H1 (cell line): ENCODE data around the gene ADARB2. TPM values are rescaled to one million over a fixed set of nuclear protein-coding genes. Genes with fewer than 3 reads are reported as not detected.

Experiments
- CTCF ChIA-PET: fragments of 300-600 bp; sonication (Branson Sonifier 250); formaldehyde crosslinking; loops from one replicate; lab custom pipeline; 2021; ENCODE audit not compliant: partially characterized antibody; lab: Charles Lee
- POLR2A ChIA-PET: fragments of 300-600 bp; sonication (Branson Sonifier 250); formaldehyde crosslinking; loops from one replicate; lab custom pipeline; 2021; ENCODE audit warnings: inconsistent platforms; ENCODE audit not compliant: partially characterized antibody; lab: Charles Lee
- DNase-seq, 2 experiments: peaks; one replicate each; pipeline versions ENCODE4 v3.0.0 to v3.0.0-alpha.2; 2010 to 2022; ENCODE audit warnings: low spot score in 2 of 2, low read depth in 1 of 2, mixed read lengths in 1 of 2
- FAIRE-seq: peaks from 2 replicates; lab custom pipeline; 2011; peaks lifted over from hg19 to GRCh38; lab: Jason Lieb, UNC
- H2AFZ ChIP-seq: 2 replicates; pipeline ENCODE4 v1.8.1; 2012; ENCODE audit warnings: low read length, inconsistent platforms
- H2AK5ac ChIP-seq: 2 replicates; pipeline ENCODE4 v1.6.1; 2013; ENCODE audit warnings: low read depth, low read length
- H2BK120ac ChIP-seq: replicated peaks from 2 replicates; pipeline ENCODE3; 2013; ENCODE audit warnings: low read depth, low read length, inconsistent platforms
- H2BK12ac ChIP-seq: 2 replicates; pipeline ENCODE4 v1.6.1; 2013; ENCODE audit warnings: low read depth, low read length
- H2BK15ac ChIP-seq: 2 replicates; pipeline ENCODE4 v1.6.1; 2013; ENCODE audit warnings: low read length
- H2BK20ac ChIP-seq: 2 replicates; pipeline ENCODE4 v1.6.1; 2013; ENCODE audit warnings: low read length
- H2BK5ac ChIP-seq: 2 replicates; pipeline ENCODE4 v1.6.1; 2013; ENCODE audit warnings: low read depth, low read length
- H3K14ac ChIP-seq: 2 replicates; pipeline ENCODE4 v1.6.1; 2013; ENCODE audit warnings: inconsistent platforms; ENCODE audit not compliant: insufficient read length
- H3K18ac ChIP-seq: 2 replicates; pipeline ENCODE4 v1.6.1; 2013; ENCODE audit warnings: low read length; ENCODE audit errors: extremely low read depth
- H3K23ac ChIP-seq: 2 replicates; pipeline ENCODE4 v1.6.1; 2013; ENCODE audit warnings: inconsistent platforms; ENCODE audit not compliant: insufficient read length
- H3K23me2 ChIP-seq: 2 replicates; pipeline ENCODE4 v1.6.1; 2013; ENCODE audit warnings: low read depth, low read length
- H3K27ac ChIP-seq: 2 replicates; pipeline ENCODE4 v1.6.1; 2011; ENCODE audit warnings: low read depth, low read length, inconsistent platforms
- H3K27me3 ChIP-seq, 4 experiments: replicated peaks in 1 of 4; 1 replicate in 1 of 4; 2 replicates in 3 of 4; pipeline versions ENCODE4 v1.6.1 to v1.8.1; 2011 to 2013; ENCODE audit warnings: low read length in 3 of 4, mild to moderate bottlenecking in 3 of 4, inconsistent platforms in 2 of 4, mixed read lengths in 2 of 4, moderate library complexity in 1 of 4; ENCODE audit not compliant: control insufficient read depth in 3 of 4, insufficient read depth in 3 of 4; ENCODE audit errors: extremely low read depth in 1 of 4
- H3K36me3 ChIP-seq, 4 experiments: 2 replicates each; pipeline versions ENCODE4 v1.6.1 to v1.8.1; 2011 to 2013; ENCODE audit warnings: mild to moderate bottlenecking in 4 of 4, low read length in 3 of 4, moderate library complexity in 2 of 4, control low read depth in 1 of 4, inconsistent platforms in 1 of 4; ENCODE audit not compliant: insufficient read depth in 4 of 4, control insufficient read depth in 2 of 4
- H3K4ac ChIP-seq: replicated peaks from 2 replicates; pipeline ENCODE3; 2013; ENCODE audit warnings: low read length, low read depth, mixed read lengths, inconsistent platforms; ENCODE audit not compliant: insufficient read length
- H3K4me1 ChIP-seq, 4 experiments: replicated peaks in 1 of 4; 1 replicate in 1 of 4; 2 replicates in 3 of 4; pipeline versions ENCODE4 v1.6.1 to v1.8.1; 2011 to 2013; ENCODE audit warnings: low read length in 3 of 4, inconsistent platforms in 2 of 4, mixed read lengths in 1 of 4; ENCODE audit not compliant: insufficient read depth in 4 of 4, control insufficient read depth in 3 of 4
- H3K4me2 ChIP-seq, 2 experiments: 2 replicates each; pipeline versions ENCODE4 v1.6.1 to v1.8.1; 2011 to 2013; ENCODE audit warnings: low read depth in 2 of 2, low read length in 2 of 2, control low read depth in 1 of 2, inconsistent platforms in 1 of 2, mild to moderate bottlenecking in 1 of 2; ENCODE audit not compliant: insufficient read depth in 1 of 2
- H3K4me3 ChIP-seq, 4 experiments: fragments of 200-600, 300-600 bp in 1 of 4; sonication (generic), shearing (Covaris generic), sonication (Bioruptor Twin) in 1 of 4; 2 replicates each; pipeline versions ENCODE4 v1.5.1 to v1.8.1; 2011 to 2016; ENCODE audit warnings: low read length in 4 of 4, low read depth in 3 of 4, control low read depth in 2 of 4, inconsistent platforms in 2 of 4, mild to moderate bottlenecking in 2 of 4, mixed read lengths in 1 of 4, moderate library complexity in 1 of 4; ENCODE audit not compliant: insufficient read depth in 2 of 4; ENCODE audit errors: extremely low read depth in 1 of 4
- H3K56ac ChIP-seq: replicated peaks from 2 replicates; pipeline ENCODE3; 2013; ENCODE audit warnings: low read depth, mild to moderate bottlenecking, mixed read lengths, low read length, inconsistent platforms; ENCODE audit not compliant: insufficient read length
- H3K79me1 ChIP-seq: 2 replicates; pipeline ENCODE4 v1.6.1; 2013; ENCODE audit warnings: low read depth, low read length, control low read depth
- H3K79me2 ChIP-seq, 2 experiments: 2 replicates each; pipeline versions ENCODE4 v1.6.1 to v1.8.1; 2012 to 2013; ENCODE audit warnings: low read length in 2 of 2, mild to moderate bottlenecking in 2 of 2, inconsistent platforms in 1 of 2; ENCODE audit not compliant: insufficient read depth in 2 of 2, control insufficient read depth in 1 of 2
- H3K9ac ChIP-seq, 4 experiments: replicated peaks in 1 of 4; 1 replicate in 1 of 4; 2 replicates in 3 of 4; pipeline versions ENCODE4 v1.6.1 to v1.8.1; 2011 to 2013; ENCODE audit warnings: low read depth in 3 of 4, low read length in 3 of 4, control low read depth in 2 of 4, mild to moderate bottlenecking in 2 of 4, moderate library complexity in 2 of 4, inconsistent platforms in 1 of 4; ENCODE audit errors: extremely low read depth in 1 of 4
- H3K9me3 ChIP-seq, 2 experiments: 2 replicates each; pipeline versions ENCODE4 v1.6.1 to v1.8.1; 2012 to 2013; ENCODE audit warnings: mild to moderate bottlenecking in 2 of 2, moderate library complexity in 2 of 2, control low read depth in 1 of 2, inconsistent platforms in 1 of 2, low read depth in 1 of 2, low read length in 1 of 2, mixed read lengths in 1 of 2; ENCODE audit not compliant: insufficient read depth in 2 of 2
- H4K20me1 ChIP-seq, 2 experiments: replicated peaks in 1 of 2; 2 replicates each; pipeline versions ENCODE3 to v1.8.1; 2011 to 2013; ENCODE audit warnings: inconsistent platforms in 2 of 2, low read length in 2 of 2, mild to moderate bottlenecking in 1 of 2; ENCODE audit not compliant: insufficient read depth in 2 of 2, control insufficient read depth in 1 of 2
- H4K5ac ChIP-seq: 2 replicates; pipeline ENCODE4 v1.6.1; 2013; ENCODE audit warnings: low read length, low read depth, mixed read lengths, inconsistent platforms; ENCODE audit not compliant: insufficient read length
- H4K8ac ChIP-seq: 2 replicates; pipeline ENCODE4 v1.8.0; 2013; ENCODE audit warnings: mild to moderate bottlenecking, moderate library complexity, low read length, inconsistent platforms; ENCODE audit not compliant: insufficient read depth; ENCODE audit errors: extremely low read depth
- H4K91ac ChIP-seq: replicated peaks from 2 replicates; pipeline ENCODE3; 2013; ENCODE audit warnings: low read length, mixed read lengths, inconsistent platforms; ENCODE audit not compliant: insufficient read length
- TAF1 ChIP-seq: IDR thresholded peaks from 2 replicates; pipeline ENCODE4 v1.6.1; 2011; ENCODE audit warnings: mild to moderate bottlenecking, low read depth, low read length
- WGBS, 2 experiments: shearing (Covaris generic) in 1 of 2; methylation state at CpG; one replicate each; pipeline versions ENCODE4 v1.1.6 to v1.1.7; 2013 to 2015; ENCODE audit warnings: low lambda C conversion rate in 2 of 2, mixed read lengths in 2 of 2, inconsistent platforms in 1 of 2, low coverage in 1 of 2, missing lambda C conversion rate in 1 of 2; ENCODE audit not compliant: insufficient replicate concordance in 2 of 2, insufficient coverage in 1 of 2, insufficient read length in 1 of 2; ENCODE audit errors: extremely low coverage in 1 of 2, missing lambda C conversion rate in 1 of 2; 5-methylcytosine and 5-hydroxymethylcytosine counted together
- polyA plus RNA-seq, 7 experiments: library from polyadenylated mRNA; depleted of rRNA in 3 of 7; stranded (reverse) in 5 of 7; unstranded in 2 of 7; fragments of >200 nt in 5 of 7; fragments of 200-250 nt in 2 of 7; gene quantifications; 1 replicate in 5 of 7; 2 replicates in 1 of 7; 4 replicates in 1 of 7; pipeline versions ENCODE4 v1.2.1 to v1.2.3, GENCODE V29; 2011 to 2013; ENCODE audit warnings: missing spikeins in 2 of 7, mixed read lengths in 2 of 7
- total RNA-seq: library from RNA; stranded (reverse); fragmentation: NEBNext Ultra II Directional; extraction: Animal tissue kit (Norgen Biotek cat#: 25700); gene quantifications from 2 replicates; pipeline ENCODE4 v1.2.1, GENCODE V29; 2021

Gene ADARB2
- total and polyA plus RNA-seq, 2 of the 8 experiments (the other 6 are each of a cell fraction or from before 2014, with no cell fraction given), result 2.2 to 2.8 TPM

GRCh38 chr10:1576467-1577372, 160.6 kb downstream of the ADARB2 start:
- Histone ChIP-seq H3K4me2 (no peak overlapping the region), H2BK5ac (no peak overlapping the region), H3K4ac (no peak overlapping the region), H2AK5ac (no peak overlapping the region), H3K27ac (no peak overlapping the region), H3K79me1 (no peaks in the 10 kb centered on the region; the same call in 1 of the 2 replicates), H3K56ac (no peak overlapping the region), H2BK12ac (no peak overlapping the region), H2BK20ac (no peak overlapping the region), H3K9me3 (no peaks in the 10 kb centered on the region), H4K20me1 (peaks cover 0 to 3% of the 10 kb centered on the region in 2 experiments), H3K18ac (no peak overlapping the region), H3K23me2 (peaks cover 4% of the 10 kb centered on the region; the same call in 1 of the 2 replicates), H3K23ac (no peak overlapping the region), H2BK120ac (no peak overlapping the region), H3K36me3 (no peaks in the 10 kb centered on the region), H4K8ac (no peak overlapping the region), H3K9ac (no peak overlapping the region), H4K91ac (no peak overlapping the region), H3K14ac (no peak overlapping the region), H2BK15ac (no peak overlapping the region), H3K4me3 (no peak overlapping the region), H2AFZ (no peak overlapping the region), H3K79me2 (no peaks in the 10 kb centered on the region), H4K5ac (no peak overlapping the region), H3K27me3 (0 out of 7 replicates have a peak, but pooled peaks cover 0 to 2% (median 0%) of the 10 kb centered on the region in 4 experiments), H3K4me1 (peaks cover 0 to 2% (median 0%) of the 10 kb centered on the region in 4 experiments; a peak in 1 of 7 replicates)
- no peak for TF ChIP-seq TAF1
- 86% methylated on average over 14 of the region's 16 CpGs; no CpG with 5 or more reads in 1 of the 2 experiments for whole genome bisulfite sequencing, 2 experiments
- FAIRE-seq, result no peak
- POLR2A ChIA-PET, result no interaction called here
- DNase-seq, result no peak
- CTCF ChIA-PET, result interaction anchor here (0.6 to 1.4 kb wide), 3 partner anchors 42 to 155 kb away, joined by 3 to 4 read pairs (median 3); no protein-coding TSS in a partner anchor
